Measurements from ENCODE around the gene RBM39.

RBM39 gene

DNA sequence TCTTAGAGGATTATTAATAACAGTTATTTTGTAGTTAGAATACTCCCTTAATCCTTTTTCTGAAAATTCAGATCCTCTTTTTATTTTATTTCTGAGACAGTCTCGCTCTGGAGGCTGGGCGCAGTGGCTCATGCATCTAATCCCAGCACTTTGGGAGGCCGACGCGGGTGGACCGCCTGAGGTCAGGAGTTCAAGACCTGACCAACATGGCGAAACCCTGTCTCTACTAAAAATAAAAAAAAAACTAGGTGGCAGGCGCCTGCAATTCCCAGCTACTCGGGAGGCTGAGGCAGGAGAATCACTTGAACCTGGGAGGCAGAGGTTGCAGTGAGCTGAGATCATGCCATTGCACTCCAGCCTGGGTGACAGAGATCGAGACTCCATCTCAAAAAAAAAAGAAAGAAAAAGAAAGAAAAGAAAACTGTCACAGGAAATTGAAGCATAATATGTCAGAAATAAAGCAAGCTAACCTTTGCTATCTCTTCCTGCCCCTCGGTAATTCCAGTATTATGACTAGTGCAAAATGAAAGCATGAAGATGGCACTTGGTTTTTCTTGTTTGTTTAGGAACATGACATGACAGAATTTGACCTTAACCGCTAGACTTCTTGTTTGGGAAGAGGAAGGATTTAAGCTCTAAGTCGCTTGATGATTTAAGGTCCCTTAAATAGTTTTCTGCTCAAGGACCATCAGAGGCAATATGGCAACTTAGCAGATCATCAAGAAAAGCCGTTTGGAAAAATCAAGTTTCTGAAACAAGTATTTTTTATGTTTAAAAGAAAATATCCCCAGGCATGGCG, 1.8 kb upstream of the RBM39 start:
- H3K4me3 ChIP-seq (ENCODE audit: low read depth, low read length) = peak overlapping the region; percentile 77
- TF ChIP-seq, protein P1, sequence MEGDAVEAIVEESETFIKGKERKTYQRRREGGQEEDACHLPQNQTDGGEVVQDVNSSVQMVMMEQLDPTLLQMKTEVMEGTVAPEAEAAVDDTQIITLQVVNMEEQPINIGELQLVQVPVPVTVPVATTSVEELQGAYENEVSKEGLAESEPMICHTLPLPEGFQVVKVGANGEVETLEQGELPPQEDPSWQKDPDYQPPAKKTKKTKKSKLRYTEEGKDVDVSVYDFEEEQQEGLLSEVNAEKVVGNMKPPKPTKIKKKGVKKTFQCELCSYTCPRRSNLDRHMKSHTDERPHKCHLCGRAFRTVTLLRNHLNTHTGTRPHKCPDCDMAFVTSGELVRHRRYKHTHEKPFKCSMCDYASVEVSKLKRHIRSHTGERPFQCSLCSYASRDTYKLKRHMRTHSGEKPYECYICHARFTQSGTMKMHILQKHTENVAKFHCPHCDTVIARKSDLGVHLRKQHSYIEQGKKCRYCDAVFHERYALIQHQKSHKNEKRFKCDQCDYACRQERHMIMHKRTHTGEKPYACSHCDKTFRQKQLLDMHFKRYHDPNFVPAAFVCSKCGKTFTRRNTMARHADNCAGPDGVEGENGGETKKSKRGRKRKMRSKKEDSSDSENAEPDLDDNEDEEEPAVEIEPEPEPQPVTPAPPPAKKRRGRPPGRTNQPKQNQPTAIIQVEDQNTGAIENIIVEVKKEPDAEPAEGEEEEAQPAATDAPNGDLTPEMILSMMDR (IDR thresholded peaks at IDR 0.05; ENCODE audit: low read depth, low read length, missing control alignments) = no peak
- no peak for DNase-seq (ENCODE audit: low read depth)

DNA sequence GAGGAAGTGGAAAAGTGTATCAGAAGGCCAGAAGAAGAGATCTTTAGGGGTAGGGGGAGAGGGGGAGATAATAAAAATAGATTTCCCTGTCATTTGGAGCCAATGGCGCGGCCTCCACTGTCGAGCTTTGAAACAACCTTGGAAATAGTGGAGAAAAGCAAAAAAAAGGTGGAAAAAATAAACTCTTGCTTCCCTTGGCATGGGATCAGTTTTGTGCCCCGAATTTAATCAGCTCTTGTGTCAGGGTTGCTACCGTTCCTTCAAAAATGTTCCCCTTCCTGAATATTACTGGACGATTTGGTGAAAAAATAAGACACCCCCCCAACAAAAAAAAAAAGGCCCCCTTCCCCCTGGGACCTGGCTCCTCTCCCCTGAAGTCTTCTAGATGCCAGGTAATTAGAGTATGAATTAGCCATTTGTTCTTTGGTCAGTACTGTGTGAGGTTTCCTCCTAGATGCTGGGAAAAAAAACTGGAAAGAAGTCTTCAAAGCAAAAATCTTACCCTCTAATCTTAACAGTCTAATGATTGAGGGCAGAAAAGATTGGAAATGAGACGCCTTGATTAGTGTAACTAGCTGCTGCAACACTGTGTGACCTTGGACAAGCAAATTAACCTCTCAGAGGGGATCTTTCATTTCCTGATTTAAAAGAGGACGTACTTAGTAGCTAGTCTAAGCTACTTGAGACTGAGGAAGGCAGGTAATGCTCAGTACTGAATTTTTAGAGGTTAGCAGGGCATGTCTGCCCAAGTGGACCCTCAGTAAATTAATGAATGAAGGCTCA, 872 bp upstream of the RBM39 start:
- H3K4me3 ChIP-seq (ENCODE audit: low read depth, low read length) = peak overlapping the region; percentile 77
- peak; percentile 77 for DNase-seq (ENCODE audit: low read depth)
- TF ChIP-seq, protein P1 (IDR thresholded peaks at IDR 0.05; ENCODE audit: low read depth, low read length, missing control alignments) = no peak

DNA sequence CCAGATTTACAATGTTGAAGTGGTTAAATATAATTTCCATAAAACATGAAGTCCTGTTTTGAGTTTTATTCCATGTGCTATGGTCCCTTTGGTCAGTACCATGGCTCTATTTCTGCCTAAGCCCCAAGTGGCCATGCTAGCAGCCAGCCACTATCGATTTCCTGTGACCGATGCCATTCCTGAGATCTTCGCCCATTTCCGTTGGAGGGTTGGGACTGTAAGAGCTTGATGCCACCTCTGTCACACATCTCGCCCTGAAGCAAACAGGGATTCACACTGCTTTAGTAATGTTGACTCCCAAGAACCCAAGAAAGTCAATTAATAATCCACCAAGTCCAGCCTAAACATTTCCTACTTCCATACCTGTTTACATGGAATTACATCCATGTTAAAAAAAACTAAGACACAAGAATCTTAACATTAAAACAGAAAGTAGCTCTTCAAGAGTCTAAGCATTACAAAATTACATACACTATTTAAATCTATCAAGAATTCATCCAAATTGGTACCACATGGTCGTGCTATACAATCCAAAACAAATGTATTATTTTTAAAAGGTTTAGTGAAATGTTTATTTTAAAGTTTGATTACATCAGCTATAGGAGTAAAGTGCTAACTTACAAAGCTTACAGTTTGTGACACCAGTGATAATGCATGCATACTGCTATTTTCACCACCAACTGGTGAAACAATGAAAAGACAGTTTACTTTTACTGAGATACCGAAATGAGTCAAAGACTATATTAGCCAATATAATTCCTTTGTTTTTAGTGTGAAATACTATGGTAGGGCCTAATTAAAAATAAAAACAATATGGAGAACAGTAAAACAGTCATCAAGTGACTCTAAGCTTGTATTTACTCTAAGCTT, 2.5 kb downstream of the RBM39 start:
- TF ChIP-seq, protein P1 (IDR thresholded peaks at IDR 0.05; ENCODE audit: low read depth, low read length, missing control alignments) = peak; percentile 28
- H3K4me3 ChIP-seq (ENCODE audit: low read depth, low read length) = peak overlapping the region; percentile 67; the same call in 1 of the 2 replicates
- no peak for DNase-seq (ENCODE audit: low read depth)

DNA sequence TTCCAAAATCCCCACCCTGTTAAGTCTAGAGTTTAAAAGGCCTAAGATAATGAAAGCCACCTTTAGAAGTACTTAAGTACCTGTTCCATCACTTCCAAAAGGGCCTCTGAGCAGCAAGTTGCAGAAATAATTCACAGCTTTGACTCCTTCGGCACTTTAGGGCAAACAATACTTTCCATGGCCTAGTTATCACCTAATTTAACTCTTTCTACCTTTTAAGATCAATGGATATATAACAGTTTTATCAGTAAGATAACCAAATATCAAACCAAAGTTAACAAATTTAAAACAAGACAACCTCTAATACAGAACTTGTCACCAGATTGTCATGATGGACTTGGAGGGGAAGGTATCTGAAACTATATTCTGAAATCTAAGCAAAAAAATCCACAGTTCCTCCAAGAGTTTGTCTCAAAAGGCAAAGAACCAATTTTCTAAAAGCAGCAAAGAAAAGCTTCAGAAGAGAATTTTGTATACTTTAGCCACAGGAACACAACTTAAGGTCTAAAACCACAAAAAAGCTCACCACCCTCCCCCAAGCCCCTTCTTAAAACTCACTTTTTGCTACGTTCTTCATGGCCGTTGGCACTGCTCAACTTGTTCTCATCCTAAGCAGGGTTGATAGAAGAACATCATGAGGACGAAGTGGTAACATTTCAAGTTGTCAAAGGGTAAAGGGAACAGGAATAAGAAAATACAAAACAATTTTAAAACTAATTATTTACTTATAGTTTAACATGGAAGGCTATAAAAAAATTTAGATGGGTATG, 3.5 kb downstream of the RBM39 start:
- peak overlapping the region; percentile 11; the same call in 1 of the 2 replicates for H3K4me3 ChIP-seq (ENCODE audit: low read depth, low read length)
- no peak for DNase-seq (ENCODE audit: low read depth)
- TF ChIP-seq, protein P1 (IDR thresholded peaks at IDR 0.05; ENCODE audit: low read depth, low read length, missing control alignments) = no peak

DNA sequence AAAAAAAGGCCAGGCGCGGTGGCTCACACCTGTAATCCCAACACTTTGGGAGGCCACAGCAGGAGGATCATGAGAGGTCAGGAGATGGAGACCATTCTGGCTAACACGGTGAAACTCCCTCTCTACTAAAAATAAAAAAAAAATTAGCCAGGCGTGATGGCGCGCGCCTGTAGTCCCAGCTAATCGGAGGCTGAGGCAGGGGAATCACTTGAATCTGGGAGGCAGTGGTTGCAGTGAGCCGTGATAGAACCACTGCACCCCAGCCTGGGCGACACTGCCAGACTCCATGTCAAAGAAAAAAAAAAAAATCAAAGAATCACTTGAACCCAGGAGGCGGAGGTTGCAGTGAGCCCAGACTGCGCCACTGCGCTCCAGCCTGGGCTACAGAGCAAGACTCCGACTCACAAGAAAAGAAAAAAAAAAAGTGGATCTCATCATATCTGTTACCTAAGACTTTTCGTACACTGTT, 4.2 kb downstream of the RBM39 start:
- H3K4me3 ChIP-seq (ENCODE audit: low read depth, low read length) = no peak overlapping the region
- TF ChIP-seq, protein P1 (IDR thresholded peaks at IDR 0.05; ENCODE audit: low read depth, low read length, missing control alignments) = no peak
- DNase-seq (ENCODE audit: low read depth) = no peak

Measured in GM12864 (cell line).